ENCODE results near the gene NEBL.

The NEBL gene

GRCh38 chr10:20742737-20743541 is 154.2 kb downstream of the NEBL start:
- Mint-ChIP-seq H3K27ac (no peak overlapping the region), H3K27me3 (ENCODE audit: low read depth) (no peaks in the 10 kb centered on the region)

GRCh38 chr10:20740120-20740519 is 157.0 kb downstream of the NEBL start:
- Mint-ChIP-seq H3K4me3 (no peak overlapping the region), H3K4me1 (peaks cover 17% of the 10 kb centered on the region), H3K36me3 (ENCODE audit: low read depth) (no peaks in the 10 kb centered on the region), H3K27me3 (ENCODE audit: low read depth) (no peaks in the 10 kb centered on the region), H3K9me3 (no peaks in the 10 kb centered on the region), H3K27ac (no peak overlapping the region)
- TF ChIP-seq, protein P1, sequence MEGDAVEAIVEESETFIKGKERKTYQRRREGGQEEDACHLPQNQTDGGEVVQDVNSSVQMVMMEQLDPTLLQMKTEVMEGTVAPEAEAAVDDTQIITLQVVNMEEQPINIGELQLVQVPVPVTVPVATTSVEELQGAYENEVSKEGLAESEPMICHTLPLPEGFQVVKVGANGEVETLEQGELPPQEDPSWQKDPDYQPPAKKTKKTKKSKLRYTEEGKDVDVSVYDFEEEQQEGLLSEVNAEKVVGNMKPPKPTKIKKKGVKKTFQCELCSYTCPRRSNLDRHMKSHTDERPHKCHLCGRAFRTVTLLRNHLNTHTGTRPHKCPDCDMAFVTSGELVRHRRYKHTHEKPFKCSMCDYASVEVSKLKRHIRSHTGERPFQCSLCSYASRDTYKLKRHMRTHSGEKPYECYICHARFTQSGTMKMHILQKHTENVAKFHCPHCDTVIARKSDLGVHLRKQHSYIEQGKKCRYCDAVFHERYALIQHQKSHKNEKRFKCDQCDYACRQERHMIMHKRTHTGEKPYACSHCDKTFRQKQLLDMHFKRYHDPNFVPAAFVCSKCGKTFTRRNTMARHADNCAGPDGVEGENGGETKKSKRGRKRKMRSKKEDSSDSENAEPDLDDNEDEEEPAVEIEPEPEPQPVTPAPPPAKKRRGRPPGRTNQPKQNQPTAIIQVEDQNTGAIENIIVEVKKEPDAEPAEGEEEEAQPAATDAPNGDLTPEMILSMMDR (IDR thresholded peaks at IDR 0.05; ENCODE audit: unreplicated experiment in 3 of 3): no peak

More at GRCh38 chr10:20742737-20743541, 154.2 kb downstream of the NEBL start:
- Mint-ChIP-seq H3K4me1 (peaks cover 17% of the 10 kb centered on the region), H3K36me3 (ENCODE audit: low read depth) (no peaks in the 10 kb centered on the region), H3K4me3 (no peak overlapping the region), H3K9me3 (no peaks in the 10 kb centered on the region)
- TF ChIP-seq, protein P1 (IDR thresholded peaks at IDR 0.05; ENCODE audit: unreplicated experiment in 3 of 3): no peak

- Mint-ChIP-seq H3K4me1 (peaks cover 8% of the 10 kb centered on the region), H3K27me3 (ENCODE audit: low read depth) (no peaks in the 10 kb centered on the region), H3K36me3 (ENCODE audit: low read depth) (no peaks in the 10 kb centered on the region), H3K9me3 (no peaks in the 10 kb centered on the region), H3K4me3 (no peak overlapping the region), H3K27ac (no peak overlapping the region)
- TF ChIP-seq, protein P1 (IDR thresholded peaks at IDR 0.05; ENCODE audit: unreplicated experiment in 3 of 3): no peak
Measured at GRCh38 chr10:20737107-20737506, 160.0 kb downstream of the NEBL start.

Data from nephron (organoid).